ENCODE data around the gene CFAP299. TPM values are rescaled to one million over a fixed set of nuclear protein-coding genes. Genes with fewer than 3 reads are reported as not detected.
"Not testable (repeated sequence)": the region's sequence is repeated elsewhere in the genome, so short reads cannot be mapped to it uniquely, and the experiment has no call there.

Gene CFAP299
- not detected for total RNA-seq

- peaks cover 0 to 10% of the 10 kb centered on the region in 2 donors for H3K4me1 ChIP-seq (ENCODE audit: control insufficient read depth in 1 of 2, low read depth in 2 of 2)
- ATAC-seq (ENCODE audit: insufficient number of reproducible peaks, low FRiP score, low read depth) (no peak), DNase-seq (ENCODE audit: low spot score) (peak; percentile 35)
- H3K27me3 ChIP-seq (replicated peaks; ENCODE audit: insufficient read depth): no peaks in the 10 kb centered on the region
- H3K27ac ChIP-seq: no peak within 1 kb of the TSS
- TF ChIP-seq CTCF (IDR thresholded peaks at IDR 0.05): peak; percentile 27
- no peaks in the 10 kb centered on the region for H3K36me3 ChIP-seq
- H3K9me3 ChIP-seq: no peaks in the 10 kb centered on the region
- peak within 1 kb of the TSS; percentile 73 for H3K4me3 ChIP-seq
These were observed at the start of gene CFAP299 for GRCh38 chr4:80335554-80336358. CFAP299 (plus strand) TSS chr4:80335730.

DNA sequence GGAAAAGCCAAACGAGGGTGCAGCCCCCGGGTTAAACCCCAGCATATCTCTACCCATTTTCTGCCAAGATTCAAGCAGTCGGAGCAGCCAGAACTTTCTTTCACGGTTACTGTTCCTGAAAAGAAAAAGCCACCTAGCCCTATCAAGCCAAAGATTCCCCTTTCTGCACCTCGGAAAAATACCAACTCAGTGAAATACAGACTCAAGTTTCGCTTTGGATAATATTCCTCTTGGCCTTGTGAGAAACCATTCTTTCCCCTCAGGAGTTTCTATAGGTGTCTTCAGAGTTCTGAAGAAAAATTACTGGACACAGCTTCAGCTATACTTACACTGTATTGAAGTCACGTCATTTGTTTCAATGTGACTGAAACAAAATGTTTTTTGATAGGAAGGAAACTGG is 49.1 kb upstream of the CFAP299 start:
- no peaks in the 10 kb centered on the region for H3K36me3 ChIP-seq
- no peak overlapping the region for H3K4me3 ChIP-seq
- no peaks in the 10 kb centered on the region for H3K9me3 ChIP-seq
- H3K27ac ChIP-seq: no peak overlapping the region
- no peak for ATAC-seq (ENCODE audit: insufficient number of reproducible peaks, low FRiP score, low read depth)
- no peaks in the 10 kb centered on the region for H3K4me1 ChIP-seq (ENCODE audit: control insufficient read depth in 1 of 2, low read depth in 2 of 2)
- TF ChIP-seq CTCF (IDR thresholded peaks at IDR 0.05): no peak
- no peaks in the 10 kb centered on the region for H3K27me3 ChIP-seq (replicated peaks; ENCODE audit: insufficient read depth)
- DNase-seq (ENCODE audit: low spot score): no peak

DNA sequence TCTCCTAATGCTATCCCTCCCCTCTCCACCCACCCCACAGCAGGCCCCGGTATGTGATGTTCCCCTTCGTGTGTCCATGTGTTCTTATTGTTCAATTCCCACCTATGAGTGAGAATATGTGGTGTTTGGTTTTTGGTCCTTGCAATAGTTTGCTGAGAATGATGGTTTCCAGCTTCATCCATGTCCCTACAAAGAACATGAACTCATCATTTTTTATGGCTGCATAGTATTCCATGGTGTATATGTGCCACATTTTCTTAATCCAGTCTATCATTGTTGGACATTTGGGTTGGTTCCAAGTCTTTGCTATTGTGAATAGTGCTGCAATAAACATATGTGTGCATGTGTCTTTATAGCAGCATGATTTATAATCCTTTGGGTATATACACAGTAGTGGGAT is 44.9 kb upstream of the CFAP299 start:
- not testable (repeated sequence) for H3K27me3 ChIP-seq (replicated peaks; ENCODE audit: insufficient read depth); H3K36me3 ChIP-seq; H3K4me3 ChIP-seq

DNA sequence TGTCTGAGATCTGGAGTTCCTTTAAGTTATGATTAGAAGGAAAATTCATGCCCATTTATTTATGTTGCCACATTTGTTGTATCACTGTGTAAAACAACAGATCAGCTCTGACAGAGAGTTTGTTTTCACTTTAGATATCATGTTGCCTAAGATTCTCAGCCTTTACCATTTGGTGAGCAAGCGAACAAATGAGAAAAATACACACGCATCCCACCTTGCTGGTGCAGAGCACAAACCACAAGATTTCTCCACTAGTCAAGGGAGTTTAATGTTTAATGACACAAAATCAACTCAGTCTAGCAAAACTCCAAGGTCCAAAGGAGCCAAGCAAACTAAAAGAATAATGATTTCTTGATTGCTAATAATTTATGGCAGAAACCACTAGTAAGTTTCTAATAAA is 41.3 kb upstream of the CFAP299 start:
- Histone ChIP-seq H3K4me1 (ENCODE audit: control insufficient read depth in 1 of 2, low read depth in 2 of 2) (no peaks in the 10 kb centered on the region), H3K27me3 (replicated peaks; ENCODE audit: insufficient read depth) (no peaks in the 10 kb centered on the region), H3K27ac (no peak overlapping the region), H3K36me3 (no peaks in the 10 kb centered on the region), H3K9me3 (no peaks in the 10 kb centered on the region), H3K4me3 (no peak overlapping the region)
- no peak for ATAC-seq (ENCODE audit: insufficient number of reproducible peaks, low FRiP score, low read depth)
- no peak for DNase-seq (ENCODE audit: low spot score)
- TF ChIP-seq CTCF (IDR thresholded peaks at IDR 0.05): no peak

More for the DNA sequence above, 44.9 kb upstream of the CFAP299 start:
- H3K27ac ChIP-seq; DNase-seq (ENCODE audit: low spot score); ATAC-seq (ENCODE audit: insufficient number of reproducible peaks, low FRiP score, low read depth); H3K9me3 ChIP-seq; H3K4me1 ChIP-seq (ENCODE audit: control insufficient read depth in 1 of 2, low read depth in 2 of 2): not testable (repeated sequence)

- H3K4me1 ChIP-seq (ENCODE audit: control insufficient read depth in 1 of 2, low read depth in 2 of 2): no peaks in the 10 kb centered on the region
- H3K36me3 ChIP-seq: no peaks in the 10 kb centered on the region
- TF ChIP-seq CTCF (IDR thresholded peaks at IDR 0.05): no peak
- no peaks in the 10 kb centered on the region for H3K9me3 ChIP-seq
- H3K4me3 ChIP-seq: no peak overlapping the region
- ATAC-seq (ENCODE audit: insufficient number of reproducible peaks, low FRiP score, low read depth) (no peak), DNase-seq (ENCODE audit: low spot score) (no peak)
- no peaks in the 10 kb centered on the region for H3K27me3 ChIP-seq (replicated peaks; ENCODE audit: insufficient read depth)
- no peak overlapping the region for H3K27ac ChIP-seq
These were observed 40.2 kb upstream of the CFAP299 start for GRCh38 chr4:80295336-80295735.

- no peak for DNase-seq (ENCODE audit: low spot score)
- ATAC-seq (ENCODE audit: insufficient number of reproducible peaks, low FRiP score, low read depth): no peak
- TF ChIP-seq CTCF (IDR thresholded peaks at IDR 0.05): no peak
- Histone ChIP-seq H3K9me3 (no peaks in the 10 kb centered on the region), H3K4me1 (ENCODE audit: control insufficient read depth in 1 of 2, low read depth in 2 of 2) (no peaks in the 10 kb centered on the region), H3K27me3 (replicated peaks; ENCODE audit: insufficient read depth) (no peaks in the 10 kb centered on the region), H3K36me3 (no peaks in the 10 kb centered on the region), H3K27ac (no peak overlapping the region), H3K4me3 (no peak overlapping the region)
These were observed 39.7 kb upstream of the CFAP299 start for GRCh38 chr4:80295826-80296225.
